ENCODE measurements around the gene ANKMY1. TPM values are rescaled to one million over a fixed set of nuclear protein-coding genes. Genes with fewer than 3 reads are reported as not detected.

ANKMY1 gene
- total RNA-seq, 1 donor from 2014 or later, result 20.6 TPM

DNA sequence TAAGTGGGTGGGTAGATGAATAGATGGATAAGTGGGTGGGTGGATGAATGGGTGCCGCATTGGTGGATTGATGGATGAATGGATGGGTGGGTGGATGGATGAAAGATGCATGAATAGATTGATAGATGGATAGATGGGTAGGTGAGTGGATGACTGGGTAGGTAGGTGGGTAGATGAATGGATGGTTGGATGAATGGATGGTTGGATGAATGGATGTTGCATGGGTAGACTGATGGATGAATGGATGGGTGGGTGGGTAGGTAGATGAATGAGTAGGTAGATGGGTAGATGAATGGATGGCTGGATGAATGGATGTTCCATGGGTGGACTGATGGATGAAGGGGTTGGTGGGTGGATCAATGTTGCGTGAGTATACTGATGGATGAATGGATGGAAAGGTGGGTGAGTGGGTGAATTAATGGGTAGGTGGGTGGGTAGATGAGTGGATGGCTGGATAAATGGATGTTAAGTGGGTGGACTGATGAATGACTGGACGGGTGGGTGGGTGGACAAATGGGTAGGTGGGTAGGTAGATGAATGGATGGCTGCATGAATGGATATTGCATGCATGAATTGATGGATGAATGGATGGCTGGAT, 30.5 kb downstream of the ANKMY1 start:
- intact Hi-C loops (cut with DNase I), result no loop called here
- DNase-seq (ENCODE audit: extremely low spot score in 2 of 2), result peak in 1 of 2 donors; percentile 37
- peaks cover 0 to 27% of the 10 kb centered on the region in 2 donors for H3K36me3 ChIP-seq
- no peaks in the 10 kb centered on the region for H3K27me3 ChIP-seq
- no peaks in the 10 kb centered on the region for H3K9me3 ChIP-seq
- H3K4me1 ChIP-seq, result no peaks in the 10 kb centered on the region
- H3K4me3 ChIP-seq, result no peak overlapping the region
- H3K27ac ChIP-seq, result no peak overlapping the region
- TF ChIP-seq POLR2AphosphoS5 (IDR thresholded peaks at IDR 0.05; ENCODE audit: insufficient read depth in 1 of 2, low read depth in 1 of 2) (no peak), POLR2A (IDR thresholded peaks at IDR 0.05) (no peak), CTCF (IDR thresholded peaks at IDR 0.05) (no peak)

- no peaks in the 10 kb centered on the region for H3K4me1 ChIP-seq
- intact Hi-C loops (cut with DNase I), result no loop called here
- H3K27ac ChIP-seq, result no peak overlapping the region
- no peaks in the 10 kb centered on the region for H3K27me3 ChIP-seq
- no peak overlapping the region for H3K4me3 ChIP-seq
- TF ChIP-seq POLR2A (IDR thresholded peaks at IDR 0.05) (no peak), CTCF (IDR thresholded peaks at IDR 0.05) (no peak), POLR2AphosphoS5 (IDR thresholded peaks at IDR 0.05; ENCODE audit: insufficient read depth in 1 of 2, low read depth in 1 of 2) (no peak)
- no peaks in the 10 kb centered on the region for H3K9me3 ChIP-seq
- peak in 1 of 2 donors; percentile 49 for DNase-seq (ENCODE audit: extremely low spot score in 2 of 2)
- peaks cover 0 to 21% of the 10 kb centered on the region in 2 donors for H3K36me3 ChIP-seq
Measured at GRCh38 chr2:240526521-240526920, 31.3 kb downstream of the ANKMY1 start.

- H3K4me3 ChIP-seq, result no peak overlapping the region
- intact Hi-C loops (cut with DNase I), result no loop called here
- no peak for TF ChIP-seq POLR2A (IDR thresholded peaks at IDR 0.05)
- no peak for TF ChIP-seq CTCF (IDR thresholded peaks at IDR 0.05)
- TF ChIP-seq POLR2AphosphoS5 (IDR thresholded peaks at IDR 0.05; ENCODE audit: insufficient read depth in 1 of 2, low read depth in 1 of 2), result no peak
- H3K9me3 ChIP-seq, result no peaks in the 10 kb centered on the region
- no peak overlapping the region for H3K27ac ChIP-seq
- no peaks in the 10 kb centered on the region for H3K27me3 ChIP-seq
- peak; percentile 70 to 81 for DNase-seq (ENCODE audit: extremely low spot score in 2 of 2)
- H3K4me1 ChIP-seq, result no peaks in the 10 kb centered on the region
- H3K36me3 ChIP-seq, result peaks cover 0 to 20% of the 10 kb centered on the region in 2 donors
Measured at GRCh38 chr2:240525802-240526201, 32.0 kb downstream of the ANKMY1 start.

DNA sequence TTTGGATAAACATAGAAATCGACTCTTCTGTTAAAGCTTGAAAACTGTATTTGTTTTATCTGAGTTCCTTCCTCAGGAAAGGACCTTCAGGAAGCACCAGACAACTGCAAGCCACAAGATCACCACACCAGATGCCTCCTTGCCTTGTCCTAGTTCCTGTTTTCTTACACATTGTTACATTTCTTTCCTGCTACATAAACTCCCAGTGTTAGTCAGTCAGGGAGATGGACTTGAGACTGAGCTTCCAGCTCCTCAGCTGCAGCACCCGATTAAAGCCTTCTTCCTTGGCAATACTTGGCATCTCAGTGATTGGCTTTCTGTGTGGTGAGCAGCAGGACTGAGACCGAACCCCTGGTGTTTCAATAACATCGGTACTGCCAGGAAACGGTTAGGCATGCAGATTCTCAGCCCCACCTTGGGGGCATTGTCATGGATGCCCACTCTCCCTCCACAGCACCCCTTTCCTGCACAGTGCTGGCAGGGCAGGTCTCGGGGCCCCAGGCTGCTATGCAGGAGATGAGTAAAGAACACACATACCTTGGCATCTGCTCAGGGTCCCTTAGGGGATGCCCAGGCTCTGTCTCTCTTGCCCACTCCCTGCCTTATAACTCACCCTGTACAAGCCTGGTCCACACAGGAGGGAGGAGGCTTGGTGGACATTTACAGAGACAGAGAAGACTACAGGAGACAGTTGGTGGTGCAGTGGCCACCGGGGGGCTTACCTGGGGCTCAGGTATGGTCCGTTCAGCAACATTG, 32.6 kb downstream of the ANKMY1 start:
- no peaks in the 10 kb centered on the region for H3K27me3 ChIP-seq
- intact Hi-C loops (cut with DNase I), result no loop called here
- no peaks in the 10 kb centered on the region for H3K9me3 ChIP-seq
- H3K27ac ChIP-seq, result no peak overlapping the region
- H3K4me3 ChIP-seq, result no peak overlapping the region
- peak; percentile 62 to 64 for DNase-seq (ENCODE audit: extremely low spot score in 2 of 2)
- H3K36me3 ChIP-seq, result peaks cover 0 to 20% of the 10 kb centered on the region in 2 donors
- H3K4me1 ChIP-seq, result peaks cover 5% of the 10 kb centered on the region
- TF ChIP-seq POLR2AphosphoS5 (IDR thresholded peaks at IDR 0.05; ENCODE audit: insufficient read depth in 1 of 2, low read depth in 1 of 2) (no peak), POLR2A (IDR thresholded peaks at IDR 0.05) (no peak), CTCF (IDR thresholded peaks at IDR 0.05) (no peak)

All from vagina (tissue), 2 donors.